ENCODE measurements around the gene LTBP1. TPM values are rescaled to one million over a fixed set of nuclear protein-coding genes. Genes with fewer than 3 reads are reported as not detected.

LTBP1 gene
- total and polyA plus RNA-seq, 9 donors = 13.5 to 117 (median 41.8) TPM

GRCh38 chr2:33265584-33266338 is 319.0 kb downstream of the LTBP1 start:
- Histone ChIP-seq H3K4me1 (ENCODE audit: insufficient read depth) (no peaks in the 10 kb centered on the region), H3K36me3 (peaks cover 3% of the 10 kb centered on the region), H3K9me3 (peaks cover 0 to 11% of the 10 kb centered on the region in 2 donors), H3K4me3 (no peak overlapping the region), H3K27me3 (no peaks in the 10 kb centered on the region), H3K27ac (no peak overlapping the region)
- no peak for DNase-seq
- 86 to 100% (median 97%) methylated on average over 4 to 5 of the region's 5 CpGs for WGBS, 3 donors
- TF ChIP-seq EP300 (IDR thresholded peaks at IDR 0.05) = no peak
- no peak for TF ChIP-seq POLR2A (IDR thresholded peaks at IDR 0.05)
- TF ChIP-seq, protein P1, sequence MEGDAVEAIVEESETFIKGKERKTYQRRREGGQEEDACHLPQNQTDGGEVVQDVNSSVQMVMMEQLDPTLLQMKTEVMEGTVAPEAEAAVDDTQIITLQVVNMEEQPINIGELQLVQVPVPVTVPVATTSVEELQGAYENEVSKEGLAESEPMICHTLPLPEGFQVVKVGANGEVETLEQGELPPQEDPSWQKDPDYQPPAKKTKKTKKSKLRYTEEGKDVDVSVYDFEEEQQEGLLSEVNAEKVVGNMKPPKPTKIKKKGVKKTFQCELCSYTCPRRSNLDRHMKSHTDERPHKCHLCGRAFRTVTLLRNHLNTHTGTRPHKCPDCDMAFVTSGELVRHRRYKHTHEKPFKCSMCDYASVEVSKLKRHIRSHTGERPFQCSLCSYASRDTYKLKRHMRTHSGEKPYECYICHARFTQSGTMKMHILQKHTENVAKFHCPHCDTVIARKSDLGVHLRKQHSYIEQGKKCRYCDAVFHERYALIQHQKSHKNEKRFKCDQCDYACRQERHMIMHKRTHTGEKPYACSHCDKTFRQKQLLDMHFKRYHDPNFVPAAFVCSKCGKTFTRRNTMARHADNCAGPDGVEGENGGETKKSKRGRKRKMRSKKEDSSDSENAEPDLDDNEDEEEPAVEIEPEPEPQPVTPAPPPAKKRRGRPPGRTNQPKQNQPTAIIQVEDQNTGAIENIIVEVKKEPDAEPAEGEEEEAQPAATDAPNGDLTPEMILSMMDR (IDR thresholded peaks at IDR 0.05) = no peak
- intact Hi-C loops (cut with DNase I) = loop anchor here in 2 of 4 donors (5.0 to 10.0 kb wide), 2 partner anchors 228 to 231 kb away; no protein-coding TSS in a partner anchor

GRCh38 chr2:33266467-33266866 is 319.7 kb downstream of the LTBP1 start:
- intact Hi-C loops (cut with DNase I) = loop anchor here in 2 of 4 donors (5.0 to 10.0 kb wide), 2 partner anchors 229 to 232 kb away; no protein-coding TSS in a partner anchor
- WGBS, 3 donors = 94 to 98% (median 97%) methylated on average over 6 of the region's 6 CpGs
- Histone ChIP-seq H3K27ac (no peak overlapping the region), H3K36me3 (peaks cover 3% of the 10 kb centered on the region), H3K27me3 (no peaks in the 10 kb centered on the region), H3K4me1 (ENCODE audit: insufficient read depth) (no peaks in the 10 kb centered on the region), H3K9me3 (peaks cover 0 to 11% of the 10 kb centered on the region in 2 donors), H3K4me3 (no peak overlapping the region)
- TF ChIP-seq EP300 (IDR thresholded peaks at IDR 0.05) (no peak), POLR2A (IDR thresholded peaks at IDR 0.05) (no peak)
- TF ChIP-seq, protein P1 (IDR thresholded peaks at IDR 0.05) = no peak
- DNase-seq = no peak

GRCh38 chr2:33267043-33267442 is 320.3 kb downstream of the LTBP1 start:
- WGBS, 3 donors = 100% methylated on average over 2 of the region's 2 CpGs
- TF ChIP-seq EP300 (IDR thresholded peaks at IDR 0.05) = no peak
- TF ChIP-seq POLR2A (IDR thresholded peaks at IDR 0.05) = no peak
- TF ChIP-seq, protein P1 (IDR thresholded peaks at IDR 0.05) = no peak
- Histone ChIP-seq H3K36me3 (peaks cover 3% of the 10 kb centered on the region), H3K9me3 (peaks cover 0 to 11% of the 10 kb centered on the region in 2 donors), H3K4me3 (no peak overlapping the region), H3K4me1 (ENCODE audit: insufficient read depth) (no peaks in the 10 kb centered on the region), H3K27me3 (no peaks in the 10 kb centered on the region), H3K27ac (no peak overlapping the region)
- intact Hi-C loops (cut with DNase I) = loop anchor here in 2 of 4 donors (5.0 to 10.0 kb wide), 2 partner anchors 230 to 232 kb away; no protein-coding TSS in a partner anchor
- no peak for DNase-seq

GRCh38 chr2:33267756-33268155 is 321.0 kb downstream of the LTBP1 start:
- Histone ChIP-seq H3K4me1 (ENCODE audit: insufficient read depth) (no peaks in the 10 kb centered on the region), H3K9me3 (peaks cover 0 to 11% of the 10 kb centered on the region in 2 donors), H3K27ac (no peak overlapping the region), H3K4me3 (no peak overlapping the region), H3K27me3 (no peaks in the 10 kb centered on the region), H3K36me3 (peaks cover 3% of the 10 kb centered on the region)
- intact Hi-C loops (cut with DNase I) = loop anchor here in 2 of 4 donors (5.0 to 10.0 kb wide), 2 partner anchors 230 to 233 kb away; no protein-coding TSS in a partner anchor
- no peak for TF ChIP-seq POLR2A (IDR thresholded peaks at IDR 0.05)
- TF ChIP-seq, protein P1 (IDR thresholded peaks at IDR 0.05) = no peak
- TF ChIP-seq EP300 (IDR thresholded peaks at IDR 0.05) = no peak
- no peak for DNase-seq

Measured in ovary (tissue), 9 donors.